Activated T-helper 2 cell treated with anti-CD3 and anti-CD28 coated beads, Interferon-gamma antibody, Interleukin-2, Interleukin-4, amounts not matched to agents 10 μg/mL and 5 μg/mL and 100 μg/mL, durations not matched to agents 14 hours and 24 hours and 36 hours (primary cell): ENCODE data around the gene ST3GAL3. TPM values are rescaled to one million over a fixed set of nuclear protein-coding genes. Genes with fewer than 3 reads are reported as not detected.
A peak's percentile ranks its signal among the peaks of the same experiment; 100 is the strongest.

Experiments used
- DNase-seq: peaks from one replicate; pipeline ENCODE4 v3.0.0; 2021; ENCODE audit warnings: low spot score
- H3K27ac Mint-ChIP-seq: one replicate; pipeline ENCODE4 v1.8.0; 2021; ENCODE audit warnings: mixed read lengths
- H3K27me3 Mint-ChIP-seq: one replicate; pipeline ENCODE4 v1.8.0; 2021; ENCODE audit warnings: low read depth, mixed read lengths
- H3K36me3 Mint-ChIP-seq: one replicate; pipeline ENCODE4 v1.8.0; 2021; ENCODE audit warnings: low read depth, mixed read lengths
- H3K4me1 Mint-ChIP-seq: one replicate; pipeline ENCODE4 v1.8.0; 2021; ENCODE audit warnings: low read depth, mixed read lengths
- H3K4me3 Mint-ChIP-seq: one replicate; pipeline ENCODE4 v1.8.0; 2021; ENCODE audit warnings: low read depth, mild to moderate bottlenecking, moderate library complexity, mixed read lengths
- H3K9me3 Mint-ChIP-seq: one replicate; pipeline ENCODE4 v1.8.0; 2021; ENCODE audit warnings: mixed read lengths
- intact Hi-C: fragments of 100-400 bp; cut with micrococcal nuclease; formaldehyde crosslinking; loops from one replicate; pipeline ENCODE4 v1.15.1; 2023
- total RNA-seq: library from RNA; stranded (reverse); gene quantifications from 2 replicates; pipeline ENCODE4 v1.2.3, GENCODE V29; 2022

Gene ST3GAL3
- total RNA-seq, 1 donor from 2014 or later: 22.0 TPM

GRCh38 chr1:43976890-43977289, 269.6 kb downstream of the ST3GAL3 start:
- Mint-ChIP-seq H3K4me3 (peak overlapping the region; percentile 91), H3K36me3 (peaks cover 62% of the 10 kb centered on the region)

GRCh38 chr1:43977376-43978263, 270.3 kb downstream of the ST3GAL3 start:
- H3K27me3 Mint-ChIP-seq: no peaks in the 10 kb centered on the region
- intact Hi-C loops: no loop called here
- H3K9me3 Mint-ChIP-seq: no peaks in the 10 kb centered on the region
- H3K4me1 Mint-ChIP-seq: peaks cover 48% of the 10 kb centered on the region
- peaks cover 56% of the 10 kb centered on the region for H3K36me3 Mint-ChIP-seq
- no peak for DNase-seq
- H3K27ac Mint-ChIP-seq: no peak overlapping the region
- peak overlapping the region; percentile 91 for H3K4me3 Mint-ChIP-seq

More at GRCh38 chr1:43976890-43977289, 269.6 kb downstream of the ST3GAL3 start:
- H3K27ac Mint-ChIP-seq: no peak overlapping the region
- no peak for DNase-seq
- H3K4me1 Mint-ChIP-seq: peaks cover 48% of the 10 kb centered on the region
- H3K9me3 Mint-ChIP-seq: no peaks in the 10 kb centered on the region
- intact Hi-C loops: no loop called here
- no peaks in the 10 kb centered on the region for H3K27me3 Mint-ChIP-seq

GRCh38 chr1:43978264-43978550, 270.9 kb downstream of the ST3GAL3 start:
- peak overlapping the region; percentile 91 for H3K4me3 Mint-ChIP-seq
- no peaks in the 10 kb centered on the region for H3K27me3 Mint-ChIP-seq
- no peaks in the 10 kb centered on the region for H3K9me3 Mint-ChIP-seq
- H3K36me3 Mint-ChIP-seq: peaks cover 50% of the 10 kb centered on the region
- H3K4me1 Mint-ChIP-seq: peaks cover 47% of the 10 kb centered on the region
- no peak for DNase-seq
- intact Hi-C loops: no loop called here
- no peak overlapping the region for H3K27ac Mint-ChIP-seq

GRCh38 chr1:43978551-43979260, 271.4 kb downstream of the ST3GAL3 start, which contains the start of gene B4GALT2:
TSS of gene B4GALT2 (plus strand) at chr1:43979210. CDS start at chr1:43981161, 1,951 bp downstream.
- no peaks in the 10 kb centered on the region for H3K27me3 Mint-ChIP-seq
- H3K36me3 Mint-ChIP-seq: peaks cover 50% of the 10 kb centered on the region

GRCh38 chr1:43979261-43979527, 271.9 kb downstream of the ST3GAL3 start:
- intact Hi-C loops: no loop called here
- no peak overlapping the region for H3K27ac Mint-ChIP-seq
- H3K4me1 Mint-ChIP-seq: peaks cover 37% of the 10 kb centered on the region
- H3K27me3 Mint-ChIP-seq: no peaks in the 10 kb centered on the region
- DNase-seq: no peak
- H3K9me3 Mint-ChIP-seq: no peaks in the 10 kb centered on the region
- no peak overlapping the region for H3K4me3 Mint-ChIP-seq
- H3K36me3 Mint-ChIP-seq: peaks cover 47% of the 10 kb centered on the region

More at GRCh38 chr1:43978551-43979260, 271.4 kb downstream of the ST3GAL3 start, which contains the start of gene B4GALT2:
- H3K4me1 Mint-ChIP-seq: peaks cover 42% of the 10 kb centered on the region
- DNase-seq: peak; percentile 31
- H3K9me3 Mint-ChIP-seq: no peaks in the 10 kb centered on the region
- H3K27ac Mint-ChIP-seq: peak within 1 kb of the TSS; percentile 85
- intact Hi-C loops: no loop called here
- H3K4me3 Mint-ChIP-seq: peak within 1 kb of the TSS; percentile 91

- DNase-seq: peak; percentile 19
- peaks cover 35% of the 10 kb centered on the region for H3K4me1 Mint-ChIP-seq
- H3K27ac Mint-ChIP-seq: peak overlapping the region; percentile 85
- no peaks in the 10 kb centered on the region for H3K9me3 Mint-ChIP-seq
- intact Hi-C loops: no loop called here
- peaks cover 48% of the 10 kb centered on the region for H3K36me3 Mint-ChIP-seq
- H3K27me3 Mint-ChIP-seq: no peaks in the 10 kb centered on the region
- H3K4me3 Mint-ChIP-seq: peak overlapping the region; percentile 90
Observed at GRCh38 chr1:43979528-43980254, 272.4 kb downstream of the ST3GAL3 start.

- peak overlapping the region; percentile 85 for H3K27ac Mint-ChIP-seq
- H3K4me3 Mint-ChIP-seq: peak overlapping the region; percentile 90
- H3K36me3 Mint-ChIP-seq: peaks cover 50% of the 10 kb centered on the region
- no peaks in the 10 kb centered on the region for H3K27me3 Mint-ChIP-seq
- no peaks in the 10 kb centered on the region for H3K9me3 Mint-ChIP-seq
- intact Hi-C loops: no loop called here
- DNase-seq: no peak
- peaks cover 35% of the 10 kb centered on the region for H3K4me1 Mint-ChIP-seq
Observed at GRCh38 chr1:43980255-43981134, 273.2 kb downstream of the ST3GAL3 start.

Other genes starting within 250 kb of the ST3GAL3 start
- 3.0 and 3.2 TPM in 2 replicates for gene PTPRF, start 176.7 kb upstream of the ST3GAL3 start, total RNA-seq
- gene KDM4A, start 57.4 kb upstream of the ST3GAL3 start, total RNA-seq: 28.0 and 31.5 TPM in 2 replicates
- gene ARTN, start 226.3 kb downstream of the ST3GAL3 start, total RNA-seq: 0.21 and 0.39 TPM in 2 replicates
- gene IPO13, start 239.4 kb downstream of the ST3GAL3 start, total RNA-seq: 26.4 and 26.8 TPM in 2 replicates